Neuronal stem cell (in vitro differentiated cells): ENCODE data around the gene NMBR.

Source experiments
- DNase-seq: peaks from one replicate; pipeline ENCODE4 v3.0.0-alpha.2; 2013; ENCODE audit warnings: low spot score
- H2AFZ ChIP-seq: one replicate; pipeline ENCODE4 v1.6.1; 2013; ENCODE audit warnings: mild to moderate bottlenecking, low read length, inconsistent platforms
- H2AK5ac ChIP-seq: 2 replicates; pipeline ENCODE4 v1.6.1; 2013; ENCODE audit warnings: low read depth, mild to moderate bottlenecking, inconsistent platforms, low read length, moderate library complexity, mixed read lengths
- H2BK120ac ChIP-seq: 2 replicates; pipeline ENCODE4 v1.6.1; 2013; ENCODE audit warnings: low read depth, mild to moderate bottlenecking, inconsistent platforms, low read length, moderate library complexity, mixed read lengths
- H2BK12ac ChIP-seq: one replicate; pipeline ENCODE4 v1.6.1; 2013; ENCODE audit warnings: low read length, inconsistent platforms
- H2BK15ac ChIP-seq: 2 replicates; pipeline ENCODE4 v1.6.1; 2013; ENCODE audit warnings: mild to moderate bottlenecking, low read length, inconsistent platforms, mixed read lengths
- H2BK5ac ChIP-seq: one replicate; pipeline ENCODE4 v1.6.1; 2013; ENCODE audit warnings: inconsistent platforms, mild to moderate bottlenecking, low read length, moderate library complexity
- H3K14ac ChIP-seq: one replicate; pipeline ENCODE4 v1.6.1; 2013; ENCODE audit warnings: low read length, inconsistent platforms
- H3K18ac ChIP-seq: 2 replicates; pipeline ENCODE4 v1.6.1; 2013; ENCODE audit warnings: low read length, inconsistent platforms
- H3K23ac ChIP-seq: 2 replicates; pipeline ENCODE4 v1.6.1; 2013; ENCODE audit warnings: low read depth, mild to moderate bottlenecking, mixed read lengths, low read length, inconsistent platforms; ENCODE audit not compliant: poor library complexity
- H3K27ac ChIP-seq: replicated peaks from 3 replicates; pipeline ENCODE4 v1.5.1; 2013; ENCODE audit warnings: low read length, inconsistent platforms
- H3K27me3 ChIP-seq, 3 experiments: 2 replicates each; pipeline ENCODE4 v1.6.1; 2013; ENCODE audit warnings: low read length in 3 of 3, mild to moderate bottlenecking in 2 of 3, inconsistent platforms in 1 of 3, low read depth in 1 of 3, mixed read lengths in 1 of 3, moderate library complexity in 1 of 3; ENCODE audit not compliant: control insufficient read depth in 3 of 3, insufficient read depth in 3 of 3
- H3K36me3 ChIP-seq, 2 donors: replicated peaks in 1 of 2; 2 replicates each; pipeline ENCODE4 v1.6.1; 2013; ENCODE audit warnings: low read length in 2 of 2; ENCODE audit not compliant: control insufficient read depth in 2 of 2, insufficient read depth in 2 of 2
- H3K4ac ChIP-seq: 2 replicates; pipeline ENCODE4 v1.6.1; 2013; ENCODE audit warnings: inconsistent platforms, mild to moderate bottlenecking, low read length, moderate library complexity
- H3K4me1 ChIP-seq, 2 donors: 1 replicate in 1 of 2; 2 replicates in 1 of 2; pipeline ENCODE4 v1.6.1; 2013; ENCODE audit warnings: low read length in 2 of 2, low read depth in 1 of 2; ENCODE audit not compliant: control insufficient read depth in 2 of 2, insufficient read depth in 1 of 2
- H3K4me2 ChIP-seq: one replicate; pipeline ENCODE4 v1.6.1; 2013; ENCODE audit warnings: mild to moderate bottlenecking, low read length, inconsistent platforms; ENCODE audit not compliant: insufficient read depth, poor library complexity, severe bottlenecking
- H3K4me3 ChIP-seq, 2 donors: 2 replicates each; pipeline ENCODE4 v1.5.1; 2013; ENCODE audit warnings: low read length in 2 of 2, mild to moderate bottlenecking in 2 of 2, inconsistent platforms in 1 of 2, moderate library complexity in 1 of 2
- H3K79me1 ChIP-seq: one replicate; pipeline ENCODE4 v1.6.1; 2013; ENCODE audit warnings: low read depth, mild to moderate bottlenecking, inconsistent platforms, low read length, moderate library complexity
- H3K9ac ChIP-seq: one replicate; pipeline ENCODE4 v1.6.1; 2013; ENCODE audit warnings: mild to moderate bottlenecking, low read depth, low read length, inconsistent platforms; ENCODE audit not compliant: poor library complexity
- H3K9me3 ChIP-seq, 2 donors: replicated peaks in 1 of 2; 2 replicates each; pipeline versions ENCODE3 to v1.6.1; 2013; ENCODE audit warnings: low read length in 2 of 2, mild to moderate bottlenecking in 2 of 2, inconsistent platforms in 1 of 2, low read depth in 1 of 2, mixed read lengths in 1 of 2, moderate library complexity in 1 of 2; ENCODE audit not compliant: control insufficient read depth in 2 of 2, insufficient read depth in 1 of 2
- H4K8ac ChIP-seq: one replicate; pipeline ENCODE4 v1.6.1; 2013; ENCODE audit warnings: low read depth, mild to moderate bottlenecking, inconsistent platforms, low read length, moderate library complexity
- H4K91ac ChIP-seq: one replicate; pipeline ENCODE4 v1.6.1; 2013; ENCODE audit warnings: low read length, low read depth, mild to moderate bottlenecking, inconsistent platforms; ENCODE audit not compliant: poor library complexity
- WGBS, 2 donors: extraction: QIAGEN DNeasy Blood & Tissue Kit; methylation state at CpG; one replicate each; pipeline ENCODE4 v1.1.7; 2013; ENCODE audit warnings: missing lambda C conversion rate in 2 of 2, mixed read lengths in 1 of 2; ENCODE audit not compliant: insufficient read length in 2 of 2, insufficient replicate concordance in 1 of 2; ENCODE audit errors: extremely low coverage in 2 of 2; 5-methylcytosine and 5-hydroxymethylcytosine counted together

NMBR gene

GRCh38 chr6:142167486-142167885, 20.6 kb upstream of the NMBR start:
- Histone ChIP-seq H3K4me2 (no peak overlapping the region), H3K4me3 (no peak overlapping the region), H3K27ac (no peak overlapping the region), H4K8ac (no peak overlapping the region), H3K79me1 (no peaks in the 10 kb centered on the region), H3K4ac (no peak overlapping the region), H3K9ac (no peak overlapping the region), H3K18ac (no peak overlapping the region), H4K91ac (no peak overlapping the region), H2BK5ac (no peak overlapping the region), H2BK12ac (no peak overlapping the region), H2AFZ (no peak overlapping the region), H2BK120ac (no peak overlapping the region), H2AK5ac (no peak overlapping the region), H3K4me1 (peaks cover 0 to 2% of the 10 kb centered on the region in 2 donors), H3K36me3 (peaks cover 2 to 62% of the 10 kb centered on the region in 2 donors), H3K27me3 (no peaks in the 10 kb centered on the region), H3K9me3 (no peaks in the 10 kb centered on the region), H3K23ac (no peak overlapping the region), H3K14ac (no peak overlapping the region), H2BK15ac (no peak overlapping the region)
- DNase-seq = no peak
- WGBS, 2 donors = no CpG with 5 or more reads among the region's 2 CpGs

GRCh38 chr6:142167071-142167470, 20.1 kb upstream of the NMBR start:
- Histone ChIP-seq H3K9me3 (no peaks in the 10 kb centered on the region), H2AFZ (no peak overlapping the region), H3K9ac (no peak overlapping the region), H2BK120ac (no peak overlapping the region), H2BK12ac (no peak overlapping the region), H3K14ac (no peak overlapping the region), H3K4ac (no peak overlapping the region), H3K4me1 (peaks cover 0 to 2% of the 10 kb centered on the region in 2 donors), H4K91ac (no peak overlapping the region), H2BK5ac (no peak overlapping the region), H3K4me3 (no peak overlapping the region), H3K18ac (no peak overlapping the region), H3K23ac (no peak overlapping the region), H2BK15ac (no peak overlapping the region), H3K36me3 (peaks cover 2 to 58% of the 10 kb centered on the region in 2 donors), H4K8ac (no peak overlapping the region), H3K27me3 (no peaks in the 10 kb centered on the region), H3K79me1 (no peaks in the 10 kb centered on the region), H2AK5ac (no peak overlapping the region), H3K4me2 (no peak overlapping the region), H3K27ac (no peak overlapping the region)
- no peak for DNase-seq
- no CpG with 5 or more reads among the region's 3 CpGs for WGBS, 2 donors

DNA sequence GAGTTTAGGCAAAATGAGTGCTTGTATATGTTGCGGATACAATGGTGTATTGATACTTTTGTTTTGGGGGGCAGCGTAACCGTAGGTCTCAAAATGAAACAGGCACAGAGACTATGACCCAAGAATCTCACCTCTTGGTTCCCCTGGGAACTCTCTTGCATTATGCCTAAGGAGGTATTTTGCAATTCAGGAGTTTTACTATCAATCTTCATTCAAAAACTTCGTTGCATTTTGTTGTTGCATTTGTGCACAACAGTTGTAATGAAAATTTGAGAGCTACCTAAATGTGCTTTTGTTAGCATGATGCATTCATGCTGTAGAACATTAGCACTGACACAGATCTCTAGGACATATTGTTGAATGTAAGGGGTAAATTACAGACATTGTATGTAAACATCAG, 18.3 kb upstream of the NMBR start:
- Histone ChIP-seq H3K18ac (no peak overlapping the region), H3K4me2 (no peak overlapping the region), H3K9me3 (no peaks in the 10 kb centered on the region), H3K36me3 (peaks cover 2 to 39% of the 10 kb centered on the region in 2 donors), H4K91ac (no peak overlapping the region), H3K27ac (no peak overlapping the region), H2BK15ac (no peak overlapping the region), H3K27me3 (no peaks in the 10 kb centered on the region), H2BK5ac (no peak overlapping the region), H3K23ac (no peak overlapping the region), H2AFZ (no peak overlapping the region), H4K8ac (no peak overlapping the region), H2BK12ac (no peak overlapping the region), H3K4me3 (no peak overlapping the region), H3K79me1 (no peaks in the 10 kb centered on the region), H3K9ac (no peak overlapping the region), H3K14ac (no peak overlapping the region), H2BK120ac (no peak overlapping the region), H3K4me1 (peaks cover 0 to 2% of the 10 kb centered on the region in 2 donors), H2AK5ac (no peak overlapping the region), H3K4ac (no peak overlapping the region)
- DNase-seq = no peak
- WGBS, 2 donors = 100% methylated on average over 1 of the region's 4 CpGs; no CpG with 5 or more reads in 1 of the 2 donors

DNA sequence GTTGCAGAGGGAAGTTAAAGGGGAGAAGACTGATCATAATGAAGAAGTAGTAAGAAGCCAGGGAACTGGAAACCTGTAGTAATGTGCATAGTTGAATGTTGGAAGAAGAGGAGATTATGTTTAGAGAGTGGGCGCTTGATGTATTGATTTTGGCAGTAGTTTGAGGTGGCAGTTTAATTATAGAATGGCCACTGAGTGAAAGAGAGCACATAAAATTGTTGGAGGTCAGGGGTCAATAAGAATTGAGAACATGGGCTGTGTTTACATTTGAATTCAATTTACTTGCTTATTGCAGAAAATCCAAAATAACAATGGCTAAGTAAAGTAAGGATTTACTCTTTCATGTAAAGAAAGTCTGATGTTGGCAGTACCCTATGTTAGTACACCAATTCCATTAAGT, 15.9 kb upstream of the NMBR start:
- Histone ChIP-seq H2BK5ac (no peak overlapping the region), H3K36me3 (peaks cover 2 to 18% of the 10 kb centered on the region in 2 donors), H3K18ac (no peak overlapping the region), H2BK15ac (no peak overlapping the region), H3K14ac (no peak overlapping the region), H2AFZ (no peak overlapping the region), H3K4me1 (peaks cover 0 to 2% of the 10 kb centered on the region in 2 donors), H4K8ac (no peak overlapping the region), H3K4me3 (no peak overlapping the region), H3K27me3 (no peaks in the 10 kb centered on the region), H3K4ac (no peak overlapping the region), H2BK12ac (no peak overlapping the region), H4K91ac (no peak overlapping the region), H3K79me1 (no peaks in the 10 kb centered on the region), H2BK120ac (no peak overlapping the region), H2AK5ac (no peak overlapping the region), H3K4me2 (no peak overlapping the region), H3K27ac (no peak overlapping the region), H3K23ac (no peak overlapping the region), H3K9ac (no peak overlapping the region), H3K9me3 (no peaks in the 10 kb centered on the region)
- 100% methylated on average over 1 of the region's 1 CpG for WGBS, 2 donors
- DNase-seq = no peak
